GM21390 (cell line): ENCODE data around the gene TUSC1.
"Not testable (repeated sequence)": the region's sequence is repeated elsewhere in the genome, so short reads cannot be mapped to it uniquely, and the experiment has no call there.

ENCODE experiments used
- ATAC-seq: cut with Tn5 transposase; IDR thresholded peaks from one replicate; pipeline ENCODE4 v1.9.1; 2021; ENCODE audit not compliant: unreplicated experiment

TUSC1 gene

GRCh38 chr9:25678147-25678666 is at the start of gene TUSC1:
TUSC1 (minus strand) TSS chr9:25678444; CDS start chr9:25678312, 132 bp downstream.
- ATAC-seq: peak; percentile 73

DNA sequence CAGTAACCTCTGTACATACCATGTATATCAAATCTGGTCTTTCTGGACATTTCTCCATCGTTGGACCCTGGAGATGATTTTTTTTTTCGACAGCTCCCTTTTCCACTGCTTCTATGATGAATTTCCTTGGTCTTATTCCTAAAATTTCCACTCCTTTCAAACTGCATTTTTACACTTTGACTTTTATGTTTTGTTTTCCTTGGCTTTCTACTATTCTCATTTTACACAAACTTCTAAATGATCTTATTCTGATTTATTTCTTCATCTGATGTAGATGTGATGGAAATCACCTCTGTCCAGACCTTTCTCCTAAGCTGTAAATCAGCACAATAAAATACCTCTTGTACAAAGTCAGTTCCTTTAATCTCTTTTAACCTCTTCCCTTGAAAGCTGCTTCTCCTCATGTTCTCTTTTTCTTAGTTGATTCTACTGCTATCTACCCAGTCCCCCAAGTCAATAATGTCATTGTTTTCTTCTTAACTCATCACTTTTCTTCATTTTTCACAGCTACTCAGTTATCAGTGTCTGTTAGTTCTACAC is 48.7 kb upstream of the TUSC1 start:
- ATAC-seq: no peak

DNA sequence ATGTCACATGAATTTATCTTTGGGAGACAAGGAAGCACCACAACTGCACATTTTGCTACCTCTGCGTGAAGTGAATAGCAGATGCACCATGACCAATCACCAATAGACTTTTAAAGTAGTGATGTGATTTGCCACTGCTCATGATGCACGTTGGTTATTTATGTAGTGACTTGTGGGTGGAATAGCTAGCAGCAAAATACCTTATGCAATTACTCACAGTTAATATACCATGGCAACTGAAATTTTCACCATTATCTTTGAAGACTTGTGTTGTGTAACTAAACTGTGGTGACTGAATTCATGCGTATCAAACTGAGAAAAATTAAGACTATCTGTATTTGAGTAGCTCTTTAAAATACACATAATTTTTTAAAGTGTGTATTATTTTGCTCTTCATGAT is 46.2 kb upstream of the TUSC1 start:
- no peak for ATAC-seq

DNA sequence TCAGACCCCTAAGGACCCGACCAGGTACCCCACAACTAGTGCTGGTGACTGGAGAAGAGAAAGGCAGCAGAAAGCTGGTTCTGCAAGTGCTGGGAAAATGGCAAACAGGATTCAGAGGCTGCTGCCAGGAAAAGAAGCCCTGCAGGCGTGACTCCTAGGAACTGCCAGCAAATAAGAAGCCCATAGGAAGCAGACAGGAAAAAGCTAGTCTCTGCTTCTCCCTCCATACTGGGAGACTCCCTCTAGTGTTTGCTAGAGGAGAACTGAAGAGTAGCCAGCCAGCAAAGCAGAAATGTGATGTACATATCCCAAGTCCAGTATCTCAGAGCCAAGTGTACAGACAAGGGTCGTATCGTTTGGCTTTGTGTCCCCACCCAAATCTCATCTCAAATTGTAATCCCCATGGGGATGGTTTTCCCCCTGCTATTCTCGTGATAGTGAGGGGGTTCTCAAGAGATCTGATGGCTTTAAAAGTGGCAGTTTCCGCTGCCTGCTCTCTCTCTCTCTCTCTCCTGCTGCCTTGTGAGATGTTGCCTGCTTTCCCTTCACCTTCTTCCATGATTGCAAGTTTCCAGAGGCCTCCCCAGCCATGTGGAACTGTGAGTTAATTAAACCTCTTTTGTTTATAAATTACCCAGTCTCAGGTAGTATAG is 38.1 kb upstream of the TUSC1 start:
- ATAC-seq: no peak

- no peak for ATAC-seq
Observed at GRCh38 chr9:25709941-25710340, 31.7 kb upstream of the TUSC1 start.

DNA sequence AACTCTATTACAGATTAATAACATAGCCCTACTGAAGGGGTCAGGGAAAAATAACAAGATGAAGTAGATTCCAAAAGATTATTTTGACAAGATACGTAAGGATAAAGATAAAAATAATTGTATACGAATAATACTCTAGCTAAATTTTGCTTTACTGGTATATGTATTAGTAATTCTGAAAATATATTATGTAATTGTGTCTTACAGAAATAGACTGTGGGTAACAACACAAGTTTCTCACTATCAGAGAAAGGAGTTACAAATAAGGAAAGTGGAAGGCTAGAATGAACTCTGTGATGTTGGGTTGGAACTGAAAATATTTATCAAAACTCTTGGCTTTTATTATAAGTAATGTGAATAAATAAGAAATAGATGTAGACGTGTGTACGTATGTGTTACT is 26.6 kb upstream of the TUSC1 start:
- ATAC-seq: no peak

DNA sequence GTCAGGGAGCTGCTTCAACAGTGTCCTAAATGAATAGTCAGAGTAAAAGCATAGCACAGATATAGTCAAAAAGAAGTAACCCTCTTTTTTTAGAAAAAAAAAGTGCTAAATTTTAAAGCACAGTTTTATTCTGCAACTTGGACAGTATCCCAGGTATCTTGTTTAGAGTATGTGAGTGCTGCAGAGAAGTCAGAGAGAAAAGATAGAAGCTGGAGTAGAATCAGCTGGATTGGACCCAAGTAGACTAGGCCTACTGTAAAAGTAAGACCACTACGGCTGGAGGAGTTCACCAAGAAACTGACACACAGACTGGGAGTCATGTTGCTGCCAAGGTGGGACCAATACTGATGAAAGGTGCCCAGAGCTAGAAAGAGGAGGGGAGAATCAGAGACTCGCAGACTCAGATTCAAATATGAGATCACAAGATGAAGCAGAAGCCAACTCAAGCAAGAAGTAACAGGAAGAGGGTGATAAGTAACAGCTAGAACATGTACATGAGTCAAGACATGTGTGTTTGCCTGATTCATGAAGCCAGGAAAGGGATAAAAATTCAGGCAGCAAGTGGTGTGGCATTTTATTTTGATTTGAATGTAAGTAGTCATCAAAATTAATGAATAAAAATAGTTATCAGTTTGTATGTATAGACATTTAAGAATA is 25.6 kb upstream of the TUSC1 start:
- no peak for ATAC-seq

GRCh38 chr9:25702536-25702935 is 24.3 kb upstream of the TUSC1 start:
- no peak for ATAC-seq

DNA sequence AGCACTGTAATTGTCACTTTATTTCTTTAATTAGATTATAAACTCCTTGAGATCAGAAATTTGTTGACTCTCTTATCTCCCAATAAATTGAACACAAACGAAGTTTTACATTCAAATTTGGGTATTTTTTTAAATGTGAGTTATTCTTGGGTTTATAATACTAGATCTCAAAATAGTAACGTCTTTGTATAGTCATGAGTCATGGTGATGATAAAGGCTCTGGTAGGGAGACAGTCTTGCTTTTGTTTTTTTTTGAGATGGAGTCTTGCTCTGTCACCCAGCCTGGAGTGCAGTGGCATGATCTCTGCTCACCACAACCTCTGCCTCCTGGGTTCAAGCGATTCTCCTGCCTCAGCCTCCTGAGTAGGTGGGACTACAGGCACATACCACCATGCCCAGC is 22.7 kb upstream of the TUSC1 start:
- not testable (repeated sequence) for ATAC-seq

- ATAC-seq: no peak
Observed at GRCh38 chr9:25700430-25700829, 22.2 kb upstream of the TUSC1 start.

DNA sequence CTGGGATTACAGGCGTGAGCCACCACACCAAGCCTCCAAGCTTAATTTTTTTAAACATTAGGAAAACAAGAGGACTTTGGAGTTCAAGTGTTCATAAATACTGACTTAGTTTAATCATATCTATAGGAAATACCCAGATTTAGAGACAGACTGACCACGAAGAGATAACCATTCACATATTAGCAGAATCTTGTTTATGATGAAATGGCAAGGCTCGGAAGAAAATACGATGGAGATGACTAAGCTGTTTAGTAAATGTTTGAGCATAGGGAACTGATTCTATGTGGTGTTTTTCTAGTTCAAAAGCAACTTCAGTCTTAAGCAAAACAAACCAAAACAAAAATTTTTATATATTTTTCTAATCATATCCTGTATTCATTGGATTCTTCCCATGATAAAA is 13.5 kb upstream of the TUSC1 start:
- ATAC-seq: no peak

- ATAC-seq: no peak
Observed at GRCh38 chr9:25684321-25684720, 6.1 kb upstream of the TUSC1 start.

DNA sequence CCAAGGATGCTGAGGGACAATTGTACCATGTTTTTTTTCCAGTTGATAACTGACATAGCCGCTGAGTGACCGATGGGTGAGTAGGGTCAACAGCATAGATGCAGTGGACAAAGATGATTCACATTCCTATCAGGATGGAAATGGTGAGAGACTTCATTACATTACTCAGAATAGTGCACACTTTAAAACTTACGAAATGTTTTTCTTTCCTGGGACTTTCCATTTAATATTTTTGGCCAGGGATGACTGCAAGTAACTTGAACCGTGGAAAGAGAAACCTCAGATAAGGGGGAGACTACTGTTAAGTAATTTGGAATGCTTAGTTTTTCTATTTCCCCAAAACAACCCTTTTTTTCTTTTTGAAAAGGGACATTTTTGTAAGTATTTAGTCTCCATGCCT is 3.0 kb upstream of the TUSC1 start:
- ATAC-seq: no peak

GRCh38 chr9:25678846-25679360 is 659 bp upstream of the TUSC1 start:
- ATAC-seq: no peak

DNA sequence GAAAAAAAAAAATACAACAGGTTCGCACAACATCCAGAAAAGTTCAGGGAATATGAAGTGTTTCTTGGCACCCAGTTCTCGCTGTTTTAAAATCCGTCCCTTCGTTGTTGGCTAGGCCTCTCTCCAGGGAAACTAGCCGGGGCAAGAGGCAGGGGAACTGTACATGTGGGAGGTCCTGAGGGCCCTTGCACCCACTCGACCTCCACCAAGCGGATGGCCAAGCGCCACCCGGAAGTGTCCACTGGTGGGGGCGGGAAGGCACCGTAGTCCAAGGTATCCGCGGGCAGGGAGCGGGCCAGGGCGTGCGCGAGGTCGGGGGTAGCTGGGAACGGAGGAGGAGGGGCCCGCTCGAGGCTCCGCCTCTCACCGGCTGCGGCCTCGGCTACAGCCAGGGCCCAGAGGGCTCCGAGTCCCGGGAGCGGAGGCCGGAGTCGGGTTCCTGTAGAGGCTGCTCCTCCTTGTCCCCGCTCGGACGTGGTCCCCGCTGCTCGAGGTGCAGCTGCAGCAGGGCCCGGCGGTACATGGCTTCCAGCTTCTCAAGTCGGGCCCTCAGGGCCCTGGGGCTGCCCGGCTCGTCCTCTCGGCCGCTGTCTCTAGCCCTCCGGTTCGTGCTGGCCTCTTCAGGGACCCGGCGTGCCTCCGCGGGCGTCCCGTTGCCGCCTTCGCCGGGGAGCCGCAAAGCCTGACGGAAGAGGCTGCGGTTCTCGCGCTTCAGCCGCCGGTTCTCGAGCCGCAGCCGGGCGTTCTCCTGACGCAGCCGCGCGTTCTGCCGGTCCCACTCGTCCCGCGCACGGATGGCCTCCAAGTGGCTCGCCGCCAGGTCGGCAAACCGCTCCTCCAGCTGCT is 720 bp downstream of the TUSC1 start:
- peak; percentile 56 for ATAC-seq

GRCh38 chr9:25675858-25676257 is 2.4 kb downstream of the TUSC1 start:
- ATAC-seq: not testable (repeated sequence)

GRCh38 chr9:25658571-25658970 is 19.7 kb downstream of the TUSC1 start:
- ATAC-seq: no peak

DNA sequence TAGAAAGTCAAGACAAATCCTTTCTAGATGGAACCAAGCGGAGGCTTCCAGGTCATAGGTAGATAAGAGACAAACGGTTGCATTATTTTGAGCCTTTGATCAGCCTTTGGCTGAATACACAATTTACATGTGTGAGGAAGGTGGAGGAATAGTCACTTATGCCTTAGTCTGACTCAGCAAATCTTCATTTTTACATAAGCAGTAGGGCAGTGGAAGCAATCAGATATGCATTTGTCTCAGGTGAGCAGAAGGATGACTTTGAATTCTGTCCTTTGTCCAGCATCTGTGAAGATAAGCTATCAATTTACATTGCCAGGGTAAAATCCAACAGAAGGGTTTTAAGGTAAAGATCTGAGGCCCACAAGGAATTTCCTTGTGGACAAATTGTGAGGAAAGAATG is 23.8 kb downstream of the TUSC1 start:
- no peak for ATAC-seq

GRCh38 chr9:25648116-25648515 is 30.1 kb downstream of the TUSC1 start:
- ATAC-seq: no peak

DNA sequence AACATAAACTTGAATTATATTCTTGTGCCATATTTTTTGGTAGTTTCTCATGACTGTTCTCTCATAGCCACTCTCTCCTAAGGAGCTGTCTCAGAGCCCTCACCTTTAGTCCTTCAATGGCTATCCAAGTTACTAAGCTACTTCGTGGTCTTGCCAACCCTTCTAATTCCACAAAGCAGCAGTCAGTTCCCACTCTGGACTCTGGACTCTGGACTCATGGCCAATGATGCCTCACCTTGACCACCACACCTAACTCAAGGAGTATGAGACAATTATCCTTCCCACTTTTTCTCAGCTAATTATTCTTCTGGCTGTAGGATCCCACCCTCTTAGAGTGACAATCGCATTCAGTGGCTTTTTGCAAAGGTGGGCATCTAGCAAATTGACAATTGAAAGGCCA is 42.2 kb downstream of the TUSC1 start:
- ATAC-seq: no peak

DNA sequence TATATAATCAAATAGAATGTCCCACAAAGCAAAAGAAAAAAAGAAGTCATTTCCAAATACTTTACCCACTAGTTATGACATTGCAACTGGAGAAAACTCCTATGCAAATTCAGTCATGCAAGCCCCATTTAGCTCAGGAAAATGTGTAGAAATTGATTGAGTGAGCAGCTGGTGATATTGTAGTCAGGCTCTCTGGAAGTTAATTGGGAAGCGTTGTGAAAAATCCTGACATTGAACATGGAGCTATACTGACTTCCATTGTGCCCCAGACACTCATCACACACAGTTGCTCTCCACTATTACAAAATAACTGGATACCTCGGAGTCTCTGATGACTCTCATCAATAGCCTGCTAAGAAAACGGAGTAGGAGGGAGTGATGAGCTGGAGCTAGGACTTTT is 49.0 kb downstream of the TUSC1 start:
- no peak for ATAC-seq
